ENCODE data around the gene TMEM123.
"Not testable (repeated sequence)": the region's sequence is repeated elsewhere in the genome, so short reads cannot be mapped to it uniquely, and the experiment has no call there.

The TMEM123 gene

GRCh38 chr11:102444693-102445092 lies 7.9 kb downstream of the TMEM123 start:
- H3K9me3 ChIP-seq (ENCODE audit: control insufficient read depth, low read length); H3K4me3 ChIP-seq (ENCODE audit: low read length); H3K27me3 ChIP-seq (ENCODE audit: control insufficient read depth, insufficient read depth, low read length); H3K9ac ChIP-seq (ENCODE audit: low read length); H3K36me3 ChIP-seq (ENCODE audit: control insufficient read depth, insufficient read depth, low read length): not testable (repeated sequence)
- H3K4me1 ChIP-seq (ENCODE audit: control insufficient read depth, insufficient read depth, low read length): peaks cover 10% of the 10 kb centered on the region

- not testable (repeated sequence) for H3K9ac ChIP-seq (ENCODE audit: low read length)
These were observed 8.4 kb downstream of the TMEM123 start for GRCh38 chr11:102444142-102444541.

GRCh38 chr11:102439063-102439363 lies 13.6 kb downstream of the TMEM123 start:
- H3K9ac ChIP-seq (ENCODE audit: low read length); H3K4me3 ChIP-seq (ENCODE audit: low read length); H3K9me3 ChIP-seq (ENCODE audit: control insufficient read depth, low read length); H3K27me3 ChIP-seq (ENCODE audit: control insufficient read depth, insufficient read depth, low read length); H3K36me3 ChIP-seq (ENCODE audit: control insufficient read depth, insufficient read depth, low read length): not testable (repeated sequence)
- H3K4me1 ChIP-seq (ENCODE audit: control insufficient read depth, insufficient read depth, low read length): peaks cover 13% of the 10 kb centered on the region

More at GRCh38 chr11:102444142-102444541, 8.4 kb downstream of the TMEM123 start:
- H3K4me1 ChIP-seq (ENCODE audit: control insufficient read depth, insufficient read depth, low read length); H3K4me3 ChIP-seq (ENCODE audit: low read length); H3K9me3 ChIP-seq (ENCODE audit: control insufficient read depth, low read length); H3K27me3 ChIP-seq (ENCODE audit: control insufficient read depth, insufficient read depth, low read length); H3K36me3 ChIP-seq (ENCODE audit: control insufficient read depth, insufficient read depth, low read length): not testable (repeated sequence)

- H3K27me3 ChIP-seq (ENCODE audit: control insufficient read depth, insufficient read depth, low read length): no peaks in the 10 kb centered on the region
- H3K36me3 ChIP-seq (ENCODE audit: control insufficient read depth, insufficient read depth, low read length): no peaks in the 10 kb centered on the region
- no peak overlapping the region for H3K9ac ChIP-seq (ENCODE audit: low read length)
- H3K4me1 ChIP-seq (ENCODE audit: control insufficient read depth, insufficient read depth, low read length): peaks cover 13% of the 10 kb centered on the region
- H3K9me3 ChIP-seq (ENCODE audit: control insufficient read depth, low read length): no peaks in the 10 kb centered on the region
- H3K4me3 ChIP-seq (ENCODE audit: low read length): no peak overlapping the region
These were observed 14.1 kb downstream of the TMEM123 start for GRCh38 chr11:102438311-102439062.

- H3K9ac ChIP-seq (ENCODE audit: low read length): no peak overlapping the region
- no peaks in the 10 kb centered on the region for H3K9me3 ChIP-seq (ENCODE audit: control insufficient read depth, low read length)
- H3K36me3 ChIP-seq (ENCODE audit: control insufficient read depth, insufficient read depth, low read length): no peaks in the 10 kb centered on the region
- no peaks in the 10 kb centered on the region for H3K27me3 ChIP-seq (ENCODE audit: control insufficient read depth, insufficient read depth, low read length)
- H3K4me1 ChIP-seq (ENCODE audit: control insufficient read depth, insufficient read depth, low read length): peaks cover 13% of the 10 kb centered on the region
- no peak overlapping the region for H3K4me3 ChIP-seq (ENCODE audit: low read length)
These were observed 14.8 kb downstream of the TMEM123 start for GRCh38 chr11:102437727-102438126.

GRCh38 chr11:102436976-102437375 lies 15.6 kb downstream of the TMEM123 start:
- H3K4me1 ChIP-seq (ENCODE audit: control insufficient read depth, insufficient read depth, low read length): peaks cover 13% of the 10 kb centered on the region
- no peak overlapping the region for H3K9ac ChIP-seq (ENCODE audit: low read length)
- no peaks in the 10 kb centered on the region for H3K9me3 ChIP-seq (ENCODE audit: control insufficient read depth, low read length)
- H3K36me3 ChIP-seq (ENCODE audit: control insufficient read depth, insufficient read depth, low read length): no peaks in the 10 kb centered on the region
- no peak overlapping the region for H3K4me3 ChIP-seq (ENCODE audit: low read length)
- H3K27me3 ChIP-seq (ENCODE audit: control insufficient read depth, insufficient read depth, low read length): no peaks in the 10 kb centered on the region

GRCh38 chr11:102436561-102436960 lies 16.0 kb downstream of the TMEM123 start:
- Histone ChIP-seq H3K27me3 (ENCODE audit: control insufficient read depth, insufficient read depth, low read length) (no peaks in the 10 kb centered on the region), H3K4me3 (ENCODE audit: low read length) (no peak overlapping the region), H3K4me1 (ENCODE audit: control insufficient read depth, insufficient read depth, low read length) (peaks cover 13% of the 10 kb centered on the region), H3K9me3 (ENCODE audit: control insufficient read depth, low read length) (no peaks in the 10 kb centered on the region), H3K9ac (ENCODE audit: low read length) (no peak overlapping the region), H3K36me3 (ENCODE audit: control insufficient read depth, insufficient read depth, low read length) (no peaks in the 10 kb centered on the region)

- Histone ChIP-seq H3K9ac (ENCODE audit: low read length) (no peak overlapping the region), H3K4me1 (ENCODE audit: control insufficient read depth, insufficient read depth, low read length) (peaks cover 16% of the 10 kb centered on the region), H3K4me3 (ENCODE audit: low read length) (no peak overlapping the region), H3K9me3 (ENCODE audit: control insufficient read depth, low read length) (no peaks in the 10 kb centered on the region), H3K27me3 (ENCODE audit: control insufficient read depth, insufficient read depth, low read length) (no peaks in the 10 kb centered on the region), H3K36me3 (ENCODE audit: control insufficient read depth, insufficient read depth, low read length) (no peaks in the 10 kb centered on the region)
These were observed 16.9 kb downstream of the TMEM123 start for GRCh38 chr11:102435688-102436087.

GRCh38 chr11:102433571-102433970 lies 19.0 kb downstream of the TMEM123 start:
- H3K9me3 ChIP-seq (ENCODE audit: control insufficient read depth, low read length); H3K27me3 ChIP-seq (ENCODE audit: control insufficient read depth, insufficient read depth, low read length); H3K36me3 ChIP-seq (ENCODE audit: control insufficient read depth, insufficient read depth, low read length); H3K4me3 ChIP-seq (ENCODE audit: low read length); H3K9ac ChIP-seq (ENCODE audit: low read length): not testable (repeated sequence)
- peaks cover 23% of the 10 kb centered on the region for H3K4me1 ChIP-seq (ENCODE audit: control insufficient read depth, insufficient read depth, low read length)

GRCh38 chr11:102432560-102432959 lies 20.0 kb downstream of the TMEM123 start:
- not testable (repeated sequence) for H3K9ac ChIP-seq (ENCODE audit: low read length); H3K4me3 ChIP-seq (ENCODE audit: low read length); H3K9me3 ChIP-seq (ENCODE audit: control insufficient read depth, low read length); H3K36me3 ChIP-seq (ENCODE audit: control insufficient read depth, insufficient read depth, low read length); H3K27me3 ChIP-seq (ENCODE audit: control insufficient read depth, insufficient read depth, low read length)
- H3K4me1 ChIP-seq (ENCODE audit: control insufficient read depth, insufficient read depth, low read length): peaks cover 17% of the 10 kb centered on the region

GRCh38 chr11:102431404-102431803 lies 21.2 kb downstream of the TMEM123 start:
- H3K4me3 ChIP-seq (ENCODE audit: low read length): no peak overlapping the region
- H3K27me3 ChIP-seq (ENCODE audit: control insufficient read depth, insufficient read depth, low read length): no peaks in the 10 kb centered on the region
- H3K9ac ChIP-seq (ENCODE audit: low read length): no peak overlapping the region
- no peaks in the 10 kb centered on the region for H3K36me3 ChIP-seq (ENCODE audit: control insufficient read depth, insufficient read depth, low read length)
- no peaks in the 10 kb centered on the region for H3K9me3 ChIP-seq (ENCODE audit: control insufficient read depth, low read length)
- H3K4me1 ChIP-seq (ENCODE audit: control insufficient read depth, insufficient read depth, low read length): peaks cover 17% of the 10 kb centered on the region

- H3K36me3 ChIP-seq (ENCODE audit: control insufficient read depth, insufficient read depth, low read length): no peaks in the 10 kb centered on the region
- peaks cover 28% of the 10 kb centered on the region for H3K4me1 ChIP-seq (ENCODE audit: control insufficient read depth, insufficient read depth, low read length)
These were observed 22.3 kb downstream of the TMEM123 start for GRCh38 chr11:102430158-102430836.

More at GRCh38 chr11:102430158-102430836, 22.3 kb downstream of the TMEM123 start:
- Histone ChIP-seq H3K4me3 (ENCODE audit: low read length) (no peak overlapping the region), H3K9me3 (ENCODE audit: control insufficient read depth, low read length) (no peaks in the 10 kb centered on the region), H3K9ac (ENCODE audit: low read length) (no peak overlapping the region), H3K27me3 (ENCODE audit: control insufficient read depth, insufficient read depth, low read length) (no peaks in the 10 kb centered on the region)
